WI38 (cell line): Measurements from ENCODE around the gene AEBP1.
A peak's percentile ranks its signal among the peaks of the same experiment; 100 is the strongest.

Experiments used
- H3K4me3 ChIP-seq: 2 replicates; pipeline ENCODE4 v1.5.1; 2011; ENCODE audit warnings: low read depth, mild to moderate bottlenecking, control low read depth, low read length
- CTCF ChIP-seq: IDR thresholded peaks from 2 replicates; pipeline ENCODE4 v1.5.1; 2012; ENCODE audit warnings: low read depth, mild to moderate bottlenecking, control low read depth, low read length

Gene AEBP1

GRCh38 chr7:44081266-44081748, 22.8 kb upstream of the AEBP1 start:
- peak overlapping the region; percentile 85 for H3K4me3 ChIP-seq

GRCh38 chr7:44082541-44083207, 21.5 kb upstream of the AEBP1 start:
- peak overlapping the region; percentile 65 for H3K4me3 ChIP-seq
- no peak for TF ChIP-seq CTCF

More at GRCh38 chr7:44081266-44081748, 22.8 kb upstream of the AEBP1 start:
- TF ChIP-seq CTCF = no peak

GRCh38 chr7:44083796-44084195, 20.3 kb upstream of the AEBP1 start:
- no peak for TF ChIP-seq CTCF
- H3K4me3 ChIP-seq = no peak overlapping the region

- no peak for TF ChIP-seq CTCF
- H3K4me3 ChIP-seq = no peak overlapping the region
Measured at GRCh38 chr7:44084701-44085100, 19.4 kb upstream of the AEBP1 start.

- no peak overlapping the region for H3K4me3 ChIP-seq
- TF ChIP-seq CTCF = 0 out of 2 replicates have a peak, but pooled peaks have one; percentile 15
Measured at GRCh38 chr7:44085546-44085945, 18.6 kb upstream of the AEBP1 start.

GRCh38 chr7:44086627-44087026, 17.5 kb upstream of the AEBP1 start:
- H3K4me3 ChIP-seq = no peak overlapping the region
- no peak for TF ChIP-seq CTCF

- TF ChIP-seq CTCF = no peak
- no peak overlapping the region for H3K4me3 ChIP-seq
Measured at GRCh38 chr7:44087911-44088838, 16.0 kb upstream of the AEBP1 start.
